ENCODE measurements around the gene TSPAN9. TPM values are rescaled to one million over a fixed set of nuclear protein-coding genes. Genes with fewer than 3 reads are reported as not detected.

Gene TSPAN9
- total RNA-seq, 1 experiment from 2014 or later = 13.2 TPM

GRCh38 chr12:3218228-3219171 lies 141.3 kb downstream of the TSPAN9 start:
- intact Hi-C loops (cut with micrococcal nuclease) = no loop called here
- CTCF ChIA-PET = no interaction called here

More at GRCh38 chr12:3218228-3219171, 141.3 kb downstream of the TSPAN9 start:
- no peaks in the 10 kb centered on the region for H3K9me3 ChIP-seq (ENCODE audit: control insufficient read depth in 1 of 2, insufficient read depth in 1 of 2, low read depth in 1 of 2, low read length in 2 of 2)
- H4K20me1 ChIP-seq (ENCODE audit: insufficient read depth) = no peaks in the 10 kb centered on the region
- BruUV-seq (replicated peaks) = no TSS peak
- TF ChIP-seq JUND (IDR thresholded peaks at IDR 0.05) = no peak
- TF ChIP-seq REST (IDR thresholded peaks at IDR 0.05; ENCODE audit: low read depth) = no peak
- TF ChIP-seq FOSL1 (IDR thresholded peaks at IDR 0.05; ENCODE audit: low read depth) = no peak
- no peak for TF ChIP-seq ELF1 (IDR thresholded peaks at IDR 0.05; ENCODE audit: borderline replicate concordance, low read depth)
- TF ChIP-seq EZH2 (IDR thresholded peaks at IDR 0.05) = no peak
- TF ChIP-seq ZFX (IDR thresholded peaks at IDR 0.05) = no peak
- no peak for TF ChIP-seq RAD21 (IDR thresholded peaks at IDR 0.05; ENCODE audit: low read depth)
- TF ChIP-seq MAX (IDR thresholded peaks at IDR 0.05) = no peak
- TF ChIP-seq CEBPB (IDR thresholded peaks at IDR 0.05; ENCODE audit: low read depth) = no peak
- no peak for TF ChIP-seq CBX3 (IDR thresholded peaks at IDR 0.05; ENCODE audit: low read depth)
- TF ChIP-seq POLR2AphosphoS5 (IDR thresholded peaks at IDR 0.05; ENCODE audit: low read depth, low read length) = no peak
- no peak for TF ChIP-seq ATF3 (IDR thresholded peaks at IDR 0.05)
- TF ChIP-seq SIN3A (IDR thresholded peaks at IDR 0.05; ENCODE audit: low read depth) = no peak
- TF ChIP-seq ZNF274 (IDR thresholded peaks at IDR 0.05; ENCODE audit: low read depth, low read length) = no peak
- no peak for TF ChIP-seq EGR1 (IDR thresholded peaks at IDR 0.05; ENCODE audit: low read depth)
- no peak for TF ChIP-seq TCF7L2 (IDR thresholded peaks at IDR 0.05; ENCODE audit: borderline replicate concordance, extremely low read depth, insufficient read depth, insufficient read length)
- TF ChIP-seq CTCF (IDR thresholded peaks at IDR 0.05 in 2 of 3, conservative IDR thresholded peaks at IDR 0.05 in 1 of 3; ENCODE audit: borderline replicate concordance in 1 of 3, insufficient read depth in 1 of 3, low read depth in 2 of 3, low read length in 2 of 3) = no peak
- H3K4me2 ChIP-seq (ENCODE audit: low read length) = no peak overlapping the region
- no peaks in the 10 kb centered on the region for H3K36me3 ChIP-seq (ENCODE audit: control insufficient read depth in 1 of 2, insufficient read depth in 2 of 2, low read length in 2 of 2)
- no peak for ATAC-seq
- H3K9ac ChIP-seq (ENCODE audit: low read length) = no peak overlapping the region
- H3K4me1 ChIP-seq (ENCODE audit: control insufficient read depth in 1 of 2, insufficient read depth in 2 of 2, low read length in 2 of 2) = peaks cover 0 to 28% of the 10 kb centered on the region in 2 experiments; a peak in 2 of 4 replicates
- RAD21 ChIA-PET (ENCODE audit: low non-redundant PET in 1 of 2, low total read pairs in 2 of 2, uncharacterized antibody in 2 of 2, unreplicated experiment in 2 of 2) = no interaction called here
- no peak for DNase-seq (ENCODE audit: low read depth, low spot score)
- no peak overlapping the region for H2AFZ ChIP-seq (ENCODE audit: low read depth, low read length, poor library complexity, severe bottlenecking)
- H3K27me3 ChIP-seq (ENCODE audit: insufficient read depth, low read length) = no peaks in the 10 kb centered on the region
- POLR2A ChIA-PET = no interaction called here
- H3K4me3 ChIP-seq (replicated peaks in 1 of 2; ENCODE audit: low read depth in 1 of 2, low read length in 2 of 2) = no peak overlapping the region
- H3K27ac ChIP-seq (ENCODE audit: low read depth, low read length) = no peak overlapping the region
- no peaks in the 10 kb centered on the region for H3K79me2 ChIP-seq (ENCODE audit: insufficient read depth, low read length)
- H3K9me2 ChIP-seq (ENCODE audit: insufficient read depth) = no peaks in the 10 kb centered on the region

All from HCT116 (cell line).